Suprapubic skin (tissue), 4 donors: Measurements from ENCODE around the gene MTMR12.

ENCODE experiments used
- POLR2A ChIP-seq, 2 donors: fragments of 450-650 bp; IDR thresholded peaks; one replicate each; pipeline ENCODE4 v1.6.1; 2017; ENCODE audit warnings: antibody characterized with exemption in 2 of 2, mild to moderate bottlenecking in 2 of 2, moderate library complexity in 2 of 2
- POLR2AphosphoS5 ChIP-seq, 3 donors: sonication (generic); formaldehyde crosslinking; IDR thresholded peaks; one replicate each; pipeline ENCODE4 v1.6.1; 2017; ENCODE audit warnings: antibody characterized with exemption in 3 of 3
- TF ChIP-seq, protein P1 (sequence below), 2 donors: fragments of 200-600 bp in 1 of 2; fragments of 450-650 bp in 1 of 2; sonication (generic) in 1 of 2; IDR thresholded peaks; one replicate each; pipeline ENCODE4 v1.5.1; 2016 to 2019; ENCODE audit warnings: antibody characterized with exemption in 2 of 2, mild to moderate bottlenecking in 1 of 2, moderate library complexity in 1 of 2

GRCh38 chr5:32206509-32207354 lies 106.0 kb downstream of the MTMR12 start:
- TF ChIP-seq, protein P1, sequence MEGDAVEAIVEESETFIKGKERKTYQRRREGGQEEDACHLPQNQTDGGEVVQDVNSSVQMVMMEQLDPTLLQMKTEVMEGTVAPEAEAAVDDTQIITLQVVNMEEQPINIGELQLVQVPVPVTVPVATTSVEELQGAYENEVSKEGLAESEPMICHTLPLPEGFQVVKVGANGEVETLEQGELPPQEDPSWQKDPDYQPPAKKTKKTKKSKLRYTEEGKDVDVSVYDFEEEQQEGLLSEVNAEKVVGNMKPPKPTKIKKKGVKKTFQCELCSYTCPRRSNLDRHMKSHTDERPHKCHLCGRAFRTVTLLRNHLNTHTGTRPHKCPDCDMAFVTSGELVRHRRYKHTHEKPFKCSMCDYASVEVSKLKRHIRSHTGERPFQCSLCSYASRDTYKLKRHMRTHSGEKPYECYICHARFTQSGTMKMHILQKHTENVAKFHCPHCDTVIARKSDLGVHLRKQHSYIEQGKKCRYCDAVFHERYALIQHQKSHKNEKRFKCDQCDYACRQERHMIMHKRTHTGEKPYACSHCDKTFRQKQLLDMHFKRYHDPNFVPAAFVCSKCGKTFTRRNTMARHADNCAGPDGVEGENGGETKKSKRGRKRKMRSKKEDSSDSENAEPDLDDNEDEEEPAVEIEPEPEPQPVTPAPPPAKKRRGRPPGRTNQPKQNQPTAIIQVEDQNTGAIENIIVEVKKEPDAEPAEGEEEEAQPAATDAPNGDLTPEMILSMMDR (IDR thresholded peaks at IDR 0.05): no peak
- TF ChIP-seq POLR2A (IDR thresholded peaks at IDR 0.05) (no peak), POLR2AphosphoS5 (IDR thresholded peaks at IDR 0.05) (no peak)
